ENCODE data around the gene SLC13A2. TPM values are rescaled to one million over a fixed set of nuclear protein-coding genes. Genes with fewer than 3 reads are reported as not detected.

The SLC13A2 gene, protein sequence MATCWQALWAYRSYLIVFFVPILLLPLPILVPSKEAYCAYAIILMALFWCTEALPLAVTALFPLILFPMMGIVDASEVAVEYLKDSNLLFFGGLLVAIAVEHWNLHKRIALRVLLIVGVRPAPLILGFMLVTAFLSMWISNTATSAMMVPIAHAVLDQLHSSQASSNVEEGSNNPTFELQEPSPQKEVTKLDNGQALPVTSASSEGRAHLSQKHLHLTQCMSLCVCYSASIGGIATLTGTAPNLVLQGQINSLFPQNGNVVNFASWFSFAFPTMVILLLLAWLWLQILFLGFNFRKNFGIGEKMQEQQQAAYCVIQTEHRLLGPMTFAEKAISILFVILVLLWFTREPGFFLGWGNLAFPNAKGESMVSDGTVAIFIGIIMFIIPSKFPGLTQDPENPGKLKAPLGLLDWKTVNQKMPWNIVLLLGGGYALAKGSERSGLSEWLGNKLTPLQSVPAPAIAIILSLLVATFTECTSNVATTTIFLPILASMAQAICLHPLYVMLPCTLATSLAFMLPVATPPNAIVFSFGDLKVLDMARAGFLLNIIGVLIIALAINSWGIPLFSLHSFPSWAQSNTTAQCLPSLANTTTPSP
- total RNA-seq (not detected), polyA plus RNA-seq (under 1 TPM in 1 of 2 donors, not detected in 1; 0.03 TPM)
- long read RNA-seq, donor 1 = 0 reads
- long read RNA-seq, donor 2 = 0 reads
- long read RNA-seq, donor 3 = 0 reads

DNA sequence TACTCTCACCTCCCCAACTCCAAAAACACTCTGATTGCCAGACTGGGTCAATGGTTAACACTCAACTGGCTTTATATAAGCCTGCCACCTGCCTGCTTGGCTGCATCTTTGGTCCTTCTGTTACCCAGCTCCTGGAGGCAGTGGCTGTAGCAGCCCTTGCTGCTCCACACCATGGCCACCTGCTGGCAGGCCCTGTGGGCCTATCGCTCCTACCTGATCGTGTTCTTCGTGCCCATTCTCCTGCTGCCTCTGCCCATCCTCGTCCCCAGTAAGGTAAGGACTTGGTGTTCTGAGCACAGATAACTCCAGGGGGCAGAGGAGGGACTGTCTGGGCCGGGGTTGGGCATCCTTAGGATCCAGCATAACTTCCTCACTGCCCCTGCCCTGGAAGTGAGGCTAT lies at the start of gene SLC13A2:
Gene SLC13A2, plus strand, starts transcription at position 103 of the 400 bp plus-strand sequence. Its CDS starts 69 bp downstream, at position 172.
- Histone ChIP-seq H3K4me1 (no peaks in the 10 kb centered on the region), H3K27ac (no peak within 1 kb of the TSS), H3K27me3 (no peaks in the 10 kb centered on the region), H3K36me3 (no peaks in the 10 kb centered on the region), H3K4me3 (no peak within 1 kb of the TSS), H3K9me3 (no peaks in the 10 kb centered on the region)
- ATAC-seq = no peak
- TF ChIP-seq POLR2A (IDR thresholded peaks at IDR 0.05) = no peak
- TF ChIP-seq, protein P1, sequence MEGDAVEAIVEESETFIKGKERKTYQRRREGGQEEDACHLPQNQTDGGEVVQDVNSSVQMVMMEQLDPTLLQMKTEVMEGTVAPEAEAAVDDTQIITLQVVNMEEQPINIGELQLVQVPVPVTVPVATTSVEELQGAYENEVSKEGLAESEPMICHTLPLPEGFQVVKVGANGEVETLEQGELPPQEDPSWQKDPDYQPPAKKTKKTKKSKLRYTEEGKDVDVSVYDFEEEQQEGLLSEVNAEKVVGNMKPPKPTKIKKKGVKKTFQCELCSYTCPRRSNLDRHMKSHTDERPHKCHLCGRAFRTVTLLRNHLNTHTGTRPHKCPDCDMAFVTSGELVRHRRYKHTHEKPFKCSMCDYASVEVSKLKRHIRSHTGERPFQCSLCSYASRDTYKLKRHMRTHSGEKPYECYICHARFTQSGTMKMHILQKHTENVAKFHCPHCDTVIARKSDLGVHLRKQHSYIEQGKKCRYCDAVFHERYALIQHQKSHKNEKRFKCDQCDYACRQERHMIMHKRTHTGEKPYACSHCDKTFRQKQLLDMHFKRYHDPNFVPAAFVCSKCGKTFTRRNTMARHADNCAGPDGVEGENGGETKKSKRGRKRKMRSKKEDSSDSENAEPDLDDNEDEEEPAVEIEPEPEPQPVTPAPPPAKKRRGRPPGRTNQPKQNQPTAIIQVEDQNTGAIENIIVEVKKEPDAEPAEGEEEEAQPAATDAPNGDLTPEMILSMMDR (IDR thresholded peaks at IDR 0.05) = no peak
- DNase-seq = no peak
- intact Hi-C loops (cut with DNase I) = loop anchor here in 1 of 10 donors (10.0 kb wide), 1 partner anchor 59 kb away; no protein-coding TSS in a partner anchor
- WGBS, 4 donors = 74 to 83% (median 77%) methylated on average over 3 to 5 of the region's 5 CpGs

DNA sequence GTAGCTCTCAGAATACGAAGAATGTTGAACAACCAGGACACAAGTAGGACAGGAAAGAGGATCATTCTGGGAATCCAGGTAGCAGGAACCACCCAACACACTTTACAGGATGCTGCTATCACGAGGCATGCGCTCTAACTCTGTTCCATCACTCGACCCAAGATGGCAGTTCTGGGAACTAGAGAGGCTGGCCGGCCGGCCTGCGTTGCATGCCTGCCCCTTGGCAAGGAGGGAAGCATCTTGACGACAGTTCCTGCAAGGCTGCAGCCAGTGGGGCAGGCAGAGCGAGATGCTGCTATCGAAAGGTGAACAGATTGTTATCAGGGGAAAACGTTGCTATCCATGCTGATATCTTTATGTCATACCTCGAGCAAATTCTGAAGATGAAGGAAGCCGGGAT lies 48.2 kb upstream of the SLC13A2 start:
- DNase-seq = no peak
- Histone ChIP-seq H3K27ac (no peak overlapping the region), H3K27me3 (peaks cover 0 to 9% (median 0%) of the 10 kb centered on the region in 9 donors), H3K4me3 (no peak overlapping the region), H3K4me1 (no peaks in the 10 kb centered on the region), H3K9me3 (no peaks in the 10 kb centered on the region), H3K36me3 (no peaks in the 10 kb centered on the region)
- ATAC-seq = no peak
- WGBS, 4 donors = 82 to 87% (median 84%) methylated on average over 13 of the region's 13 CpGs
- intact Hi-C loops (cut with DNase I) = no loop called here
- TF ChIP-seq, protein P1 (IDR thresholded peaks at IDR 0.05) = no peak
- no peak for TF ChIP-seq POLR2A (IDR thresholded peaks at IDR 0.05)

DNA sequence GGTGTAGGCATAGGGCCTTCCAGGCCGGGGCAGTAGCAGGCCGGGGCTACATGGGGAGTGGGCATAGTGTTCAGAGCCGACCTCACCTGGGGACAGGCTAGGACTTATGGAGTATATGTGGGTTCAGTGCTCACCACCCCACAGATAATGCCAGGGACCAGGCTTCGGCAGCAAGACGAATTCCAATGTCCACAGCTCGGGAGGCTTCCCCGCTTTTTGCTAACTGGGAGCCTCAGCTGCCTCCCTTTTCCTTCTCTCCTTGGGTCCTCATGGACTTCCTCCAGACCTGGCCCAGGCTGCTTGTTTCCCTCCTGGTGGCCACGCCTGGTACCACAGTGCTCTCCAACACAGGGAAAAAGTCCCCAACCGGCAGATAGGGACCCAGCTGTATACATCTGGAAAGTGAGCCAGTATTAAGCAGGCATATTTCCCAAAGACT lies 47.3 kb upstream of the SLC13A2 start:
- no peak overlapping the region for H3K4me3 ChIP-seq
- ATAC-seq = peak in 1 of 4 donors; percentile 38
- intact Hi-C loops (cut with DNase I) = no loop called here

More for the DNA sequence above, 47.3 kb upstream of the SLC13A2 start:
- Histone ChIP-seq H3K9me3 (no peaks in the 10 kb centered on the region), H3K4me1 (no peaks in the 10 kb centered on the region), H3K27me3 (peaks cover 0 to 9% (median 0%) of the 10 kb centered on the region in 9 donors), H3K27ac (no peak overlapping the region), H3K36me3 (no peaks in the 10 kb centered on the region)
- TF ChIP-seq, protein P1 (IDR thresholded peaks at IDR 0.05) = peak in 3 of 12 donors; percentile 18 to 27 (median 18)
- TF ChIP-seq POLR2A (IDR thresholded peaks at IDR 0.05) = no peak
- DNase-seq = no peak
- 71 to 87% (median 75%) methylated on average over 6 to 9 of the region's 9 CpGs for WGBS, 4 donors

Data from heart left ventricle (tissue), 16 donors.